IPS-18a (cell line): ENCODE results near the gene CEP57.
"Not testable (repeated sequence)": the region's sequence is repeated elsewhere in the genome, so short reads cannot be mapped to it uniquely, and the experiment has no call there.

ENCODE experiments used
- H3K27ac ChIP-seq: one replicate; pipeline ENCODE4 v1.5.1; 2013; ENCODE audit warnings: low read length
- H3K27me3 ChIP-seq: one replicate; pipeline ENCODE4 v1.6.1; 2013; ENCODE audit warnings: mild to moderate bottlenecking, low read length; ENCODE audit not compliant: control insufficient read depth, insufficient read depth
- H3K36me3 ChIP-seq: one replicate; pipeline ENCODE4 v1.6.1; 2013; ENCODE audit warnings: low read depth, low read length; ENCODE audit not compliant: control insufficient read depth
- H3K4me1 ChIP-seq: one replicate; pipeline ENCODE4 v1.6.1; 2013; ENCODE audit warnings: low read depth, low read length; ENCODE audit not compliant: control insufficient read depth
- H3K4me3 ChIP-seq: one replicate; pipeline ENCODE4 v1.5.1; 2013; ENCODE audit warnings: low read length
- H3K9ac ChIP-seq: one replicate; pipeline ENCODE4 v1.6.1; 2013; ENCODE audit warnings: mild to moderate bottlenecking, low read length, moderate library complexity
- H3K9me3 ChIP-seq: one replicate; pipeline ENCODE4 v1.6.1; 2013; ENCODE audit warnings: low read depth, low read length; ENCODE audit not compliant: control insufficient read depth

CEP57 gene

DNA sequence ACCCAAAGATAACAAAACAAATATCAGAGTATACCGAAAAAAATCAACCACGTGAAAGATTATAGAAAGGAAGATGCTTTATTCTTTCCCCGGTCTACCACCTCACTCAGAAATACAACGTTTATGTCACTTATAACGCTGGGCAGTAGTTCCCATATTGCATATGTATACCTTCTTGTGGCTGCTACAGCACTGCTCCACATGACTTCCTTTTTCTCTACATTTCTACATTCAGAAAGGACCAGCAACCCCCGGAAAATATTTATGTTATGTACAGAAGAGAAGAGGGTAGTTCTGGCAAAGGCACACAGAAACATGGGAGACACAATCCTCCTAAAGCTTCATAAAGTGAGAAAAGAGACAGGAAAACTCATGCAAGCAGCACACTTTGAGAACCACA, 76.8 kb downstream of the CEP57 start:
- peaks cover 2% of the 10 kb centered on the region for H3K36me3 ChIP-seq
- H3K4me1 ChIP-seq = no peaks in the 10 kb centered on the region
- no peak overlapping the region for H3K9ac ChIP-seq
- no peaks in the 10 kb centered on the region for H3K9me3 ChIP-seq
- no peaks in the 10 kb centered on the region for H3K27me3 ChIP-seq
- no peak overlapping the region for H3K4me3 ChIP-seq
- no peak overlapping the region for H3K27ac ChIP-seq

DNA sequence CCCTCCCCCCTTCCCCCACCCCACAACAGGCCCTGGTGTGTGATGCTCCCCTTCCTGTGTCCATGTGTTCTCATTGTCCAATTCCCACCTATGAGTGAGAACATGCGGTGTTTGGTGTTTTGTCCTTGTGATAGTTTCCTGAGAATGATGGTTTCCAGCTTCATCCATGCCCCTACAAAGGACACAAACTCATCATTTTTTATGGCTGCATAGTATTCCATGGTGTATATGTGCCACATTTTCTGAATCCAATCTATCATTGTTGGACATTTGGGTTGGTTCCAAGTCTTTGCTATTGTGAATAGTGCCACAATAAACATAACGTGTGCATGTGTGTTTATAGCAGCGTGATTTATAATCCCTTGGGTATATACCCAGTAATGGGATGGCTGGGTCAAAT, 80.6 kb downstream of the CEP57 start:
- H3K27me3 ChIP-seq, H3K36me3 ChIP-seq, H3K9me3 ChIP-seq, H3K9ac ChIP-seq, H3K4me1 ChIP-seq, H3K4me3 ChIP-seq, H3K27ac ChIP-seq: not testable (repeated sequence)

DNA sequence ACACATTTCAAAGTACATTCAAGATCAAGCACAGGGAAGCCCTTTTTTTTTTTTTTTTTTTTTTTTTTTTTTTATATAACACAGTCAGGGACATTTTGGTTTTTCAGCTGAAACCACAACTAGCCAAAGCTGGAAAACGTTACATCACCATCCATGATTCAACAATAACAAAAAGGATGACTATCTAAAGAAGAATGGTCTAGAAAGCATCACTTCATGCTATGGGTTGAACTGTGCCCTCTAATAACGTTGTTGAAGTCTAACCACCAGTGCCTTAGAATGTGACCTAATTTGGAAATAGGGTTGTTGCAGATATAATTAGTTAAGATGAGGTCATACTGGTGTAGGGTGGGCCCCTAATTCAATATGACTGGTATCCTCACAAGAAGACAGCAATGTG, 87.0 kb downstream of the CEP57 start:
- no peaks in the 10 kb centered on the region for H3K4me1 ChIP-seq
- H3K9me3 ChIP-seq = peaks cover 4% of the 10 kb centered on the region
- H3K27ac ChIP-seq = no peak overlapping the region
- H3K9ac ChIP-seq = no peak overlapping the region
- H3K36me3 ChIP-seq = no peaks in the 10 kb centered on the region
- no peak overlapping the region for H3K4me3 ChIP-seq
- no peaks in the 10 kb centered on the region for H3K27me3 ChIP-seq
